Omental fat pad (tissue), 4 donors: ENCODE results near the gene CIDEC. TPM values are rescaled to one million over a fixed set of nuclear protein-coding genes. Genes with fewer than 3 reads are reported as not detected.

ENCODE experiments used
- ATAC-seq: fragments of 150-250 bp; one replicate; pipeline ENCODE4 v1.9.1; 2016; ENCODE audit warnings: mild to moderate bottlenecking, moderate library complexity; ENCODE audit not compliant: low FRiP score
- DNase-seq: peaks from one replicate; pipeline ENCODE4 v3.0.0-alpha.2; 2019; ENCODE audit warnings: low spot score
- CTCF ChIP-seq, 3 donors: fragments of 450-650 bp; IDR thresholded peaks; one replicate each; pipeline ENCODE4 v1.5.1; 2016 to 2017; ENCODE audit warnings: antibody characterized with exemption in 3 of 3, mild to moderate bottlenecking in 3 of 3, moderate library complexity in 2 of 3
- total RNA-seq, 4 donors: library from RNA; depleted of rRNA; stranded (reverse); fragments of >200 nt; gene quantifications; one replicate each; pipeline ENCODE4 v1.1.0, GENCODE V29; 2016

Gene CIDEC
- total RNA-seq, 4 donors from 2014 or later = 318 to 1,481 (median 713) TPM

- ATAC-seq (no peak), DNase-seq (no peak)
- no peak for TF ChIP-seq CTCF (IDR thresholded peaks at IDR 0.05)
Measured at GRCh38 chr3:9834520-9835380, 45.3 kb downstream of the CIDEC start.

- no peak for TF ChIP-seq CTCF (IDR thresholded peaks at IDR 0.05)
- no peak for DNase-seq
- ATAC-seq = no peak
Measured at GRCh38 chr3:9833078-9833477, 47.0 kb downstream of the CIDEC start.

GRCh38 chr3:9831253-9831652, 48.8 kb downstream of the CIDEC start:
- ATAC-seq (no peak), DNase-seq (no peak)
- TF ChIP-seq CTCF (IDR thresholded peaks at IDR 0.05) = no peak

- no peak for ATAC-seq
- no peak for TF ChIP-seq CTCF (IDR thresholded peaks at IDR 0.05)
- DNase-seq = no peak
Measured at GRCh38 chr3:9828801-9829755, 51.0 kb downstream of the CIDEC start.

GRCh38 chr3:9826815-9827573, 53.1 kb downstream of the CIDEC start:
- no peak for ATAC-seq
- TF ChIP-seq CTCF (IDR thresholded peaks at IDR 0.05) = no peak
- no peak for DNase-seq

- TF ChIP-seq CTCF (IDR thresholded peaks at IDR 0.05) = no peak
- no peak for DNase-seq
- no peak for ATAC-seq
Measured at GRCh38 chr3:9825451-9826040, 54.5 kb downstream of the CIDEC start.
